Endometrium (tissue), 2 donors: ENCODE measurements around the gene CCDC3.

Experiments used
- FAIRE-seq: peaks from 2 replicates; lab custom pipeline; 2012; peaks lifted over from hg19 to GRCh38; lab: Jason Lieb, UNC
- donor health status: control.
- donor health status: control.

CCDC3 gene

GRCh38 chr10:12922117-12922900, 79.2 kb downstream of the CCDC3 start:
- FAIRE-seq = no peak

- no peak for FAIRE-seq
Observed at GRCh38 chr10:12921163-12921562, 80.3 kb downstream of the CCDC3 start.

GRCh38 chr10:12919574-12919973, 81.9 kb downstream of the CCDC3 start:
- FAIRE-seq = no peak

- FAIRE-seq = no peak
Observed at GRCh38 chr10:12916587-12916986, 84.9 kb downstream of the CCDC3 start.

- FAIRE-seq = no peak
Observed at GRCh38 chr10:12915637-12916168, 85.8 kb downstream of the CCDC3 start.

- no peak for FAIRE-seq
Observed at GRCh38 chr10:12914111-12914510, 87.4 kb downstream of the CCDC3 start.

- FAIRE-seq = no peak
Observed at GRCh38 chr10:12911795-12912194, 89.7 kb downstream of the CCDC3 start.

GRCh38 chr10:12910835-12911234, 90.7 kb downstream of the CCDC3 start:
- no peak for FAIRE-seq

GRCh38 chr10:12909836-12910185, 91.7 kb downstream of the CCDC3 start:
- no peak for FAIRE-seq

- FAIRE-seq = no peak
Observed at GRCh38 chr10:12909182-12909835, 92.2 kb downstream of the CCDC3 start.

- FAIRE-seq = no peak
Observed at GRCh38 chr10:12908773-12909172, 92.7 kb downstream of the CCDC3 start.

- FAIRE-seq = no peak
Observed at GRCh38 chr10:12907656-12908055, 93.9 kb downstream of the CCDC3 start.

- FAIRE-seq = no peak
Observed at GRCh38 chr10:12906051-12906541, 95.4 kb downstream of the CCDC3 start.

- FAIRE-seq = no peak
Observed at GRCh38 chr10:12905067-12905466, 96.4 kb downstream of the CCDC3 start.

- FAIRE-seq = no peak
Observed at GRCh38 chr10:12902851-12903358, 98.6 kb downstream of the CCDC3 start.

GRCh38 chr10:12902135-12902572, 99.4 kb downstream of the CCDC3 start:
- peak; percentile 37 for FAIRE-seq

GRCh38 chr10:12899546-12899945, 102.0 kb downstream of the CCDC3 start:
- FAIRE-seq = no peak

GRCh38 chr10:12898271-12898670, 103.2 kb downstream of the CCDC3 start:
- FAIRE-seq = no peak

GRCh38 chr10:12897278-12897677, 104.2 kb downstream of the CCDC3 start:
- no peak for FAIRE-seq

GRCh38 chr10:12896251-12896650, 105.3 kb downstream of the CCDC3 start:
- FAIRE-seq = no peak

GRCh38 chr10:12892924-12893323, 108.6 kb downstream of the CCDC3 start:
- no peak for FAIRE-seq

GRCh38 chr10:12890958-12891357, 110.6 kb downstream of the CCDC3 start:
- no peak for FAIRE-seq

GRCh38 chr10:12888470-12888869, 113.0 kb downstream of the CCDC3 start:
- FAIRE-seq = no peak
